Stimulated activated CD4-positive, alpha-beta T cell treated with anti-CD3 and anti-CD28 coated beads, Interleukin-15, amount 100 ng/mL, for 24 hours (primary cell): ENCODE measurements around the gene TSPAN4.
A peak's percentile ranks its signal among the peaks of the same experiment; 100 is the strongest.

Source experiments
- DNase-seq: peaks from one replicate; pipeline ENCODE4 v3.0.0-alpha.2; 2020

The TSPAN4 gene

GRCh38 chr11:837189-837989 lies 5.3 kb upstream of the TSPAN4 start:
- no peak for DNase-seq

- no peak for DNase-seq
These were observed 4.7 kb upstream of the TSPAN4 start for GRCh38 chr11:837990-838307.

GRCh38 chr11:838441-839279 lies 4.0 kb upstream of the TSPAN4 start:
- DNase-seq = no peak

GRCh38 chr11:839280-839623 lies 3.4 kb upstream of the TSPAN4 start:
- DNase-seq = no peak

GRCh38 chr11:839875-840617 lies 2.6 kb upstream of the TSPAN4 start:
- DNase-seq = no peak

- DNase-seq = no peak
These were observed 677 bp upstream of the TSPAN4 start for GRCh38 chr11:841981-842369.

GRCh38 chr11:843086-843734 lies 558 bp downstream of the TSPAN4 start:
- DNase-seq = no peak

GRCh38 chr11:843818-844692 lies 1.4 kb downstream of the TSPAN4 start:
- no peak for DNase-seq

- no peak for DNase-seq
These were observed 2.3 kb downstream of the TSPAN4 start for GRCh38 chr11:844693-845644.

GRCh38 chr11:845872-846495 lies 3.3 kb downstream of the TSPAN4 start:
- no peak for DNase-seq

GRCh38 chr11:846496-847098 lies 3.9 kb downstream of the TSPAN4 start:
- no peak for DNase-seq

- DNase-seq = no peak
These were observed 5.2 kb downstream of the TSPAN4 start for GRCh38 chr11:847876-848275.

- peak; percentile 77 for DNase-seq
These were observed 5.8 kb downstream of the TSPAN4 start for GRCh38 chr11:848380-848931.

GRCh38 chr11:849104-849824 lies 6.6 kb downstream of the TSPAN4 start:
- peak; percentile 63 for DNase-seq

- DNase-seq = no peak
These were observed 7.5 kb downstream of the TSPAN4 start for GRCh38 chr11:849951-850774.

GRCh38 chr11:850775-851763 lies 8.4 kb downstream of the TSPAN4 start:
- DNase-seq = no peak

- DNase-seq = no peak
These were observed 10.1 kb downstream of the TSPAN4 start for GRCh38 chr11:852762-853161.
